ENCODE measurements around the gene CACUL1. TPM values are rescaled to one million over a fixed set of nuclear protein-coding genes. Genes with fewer than 3 reads are reported as not detected.
A peak's percentile ranks its signal among the peaks of the same experiment; 100 is the strongest.

CACUL1 gene
- total RNA-seq, 1 donor from 2014 or later: 34.0 TPM

GRCh38 chr10:118760265-118760664 lies 5.5 kb upstream of the CACUL1 start:
- Mint-ChIP-seq H3K4me3 (ENCODE audit: unreplicated experiment) (no peak overlapping the region), H3K27me3 (ENCODE audit: unreplicated experiment) (peaks cover 19% of the 10 kb centered on the region), H3K9me3 (ENCODE audit: unreplicated experiment) (no peaks in the 10 kb centered on the region), H3K36me3 (ENCODE audit: unreplicated experiment) (no peaks in the 10 kb centered on the region), H3K27ac (ENCODE audit: unreplicated experiment) (no peak overlapping the region), H3K4me1 (ENCODE audit: unreplicated experiment) (peaks cover 5% of the 10 kb centered on the region)
- TF ChIP-seq CTCF (IDR thresholded peaks at IDR 0.05): no peak
- DNase-seq (ENCODE audit: extremely low spot score, unreplicated experiment): peak; percentile 80

DNA sequence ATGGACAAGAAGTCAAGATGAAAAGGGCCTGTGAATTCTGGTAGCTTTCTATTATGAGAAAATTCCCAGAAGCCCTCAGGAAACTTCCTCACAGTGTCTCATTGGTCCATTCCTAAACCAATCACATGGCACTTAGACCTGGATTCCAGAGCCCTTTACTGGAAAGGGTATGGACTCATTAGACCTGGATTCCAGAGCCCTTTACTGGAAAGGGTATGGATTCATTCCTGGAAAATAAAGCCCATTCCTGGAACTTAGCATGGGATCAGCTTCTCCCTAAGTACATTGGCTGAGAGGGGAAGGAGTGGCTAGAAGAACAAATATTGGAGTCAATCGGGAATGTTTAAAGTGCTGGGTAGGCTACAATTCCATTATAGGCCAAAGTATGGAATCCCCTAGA lies 3.7 kb upstream of the CACUL1 start:
- Mint-ChIP-seq H3K27me3 (ENCODE audit: unreplicated experiment) (peaks cover 15% of the 10 kb centered on the region), H3K36me3 (ENCODE audit: unreplicated experiment) (no peaks in the 10 kb centered on the region), H3K4me3 (ENCODE audit: unreplicated experiment) (no peak overlapping the region), H3K9me3 (ENCODE audit: unreplicated experiment) (no peaks in the 10 kb centered on the region), H3K4me1 (ENCODE audit: unreplicated experiment) (peaks cover 5% of the 10 kb centered on the region), H3K27ac (ENCODE audit: unreplicated experiment) (no peak overlapping the region)
- no peak for DNase-seq (ENCODE audit: extremely low spot score, unreplicated experiment)
- TF ChIP-seq CTCF (IDR thresholded peaks at IDR 0.05): no peak

DNA sequence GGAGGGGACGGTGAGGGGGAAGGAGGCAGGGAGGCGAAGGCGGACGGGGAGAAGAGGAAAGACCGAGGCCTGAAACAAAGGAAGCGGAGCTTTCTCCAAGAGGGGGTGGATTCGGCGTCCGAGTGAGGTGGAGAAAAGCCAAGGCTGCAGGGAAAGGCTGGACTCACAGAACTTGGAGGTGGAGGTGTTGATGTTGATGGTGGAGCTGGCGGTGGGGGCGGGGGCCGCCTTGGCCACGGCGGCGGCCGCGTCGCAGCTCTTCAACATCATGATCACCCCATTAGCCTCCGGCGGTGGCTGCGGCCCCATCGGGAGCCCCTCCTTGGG lies 578 bp downstream of the CACUL1 start:
- Mint-ChIP-seq H3K27me3 (ENCODE audit: unreplicated experiment) (peaks cover 8% of the 10 kb centered on the region), H3K4me3 (ENCODE audit: unreplicated experiment) (peak overlapping the region; percentile 95), H3K36me3 (ENCODE audit: unreplicated experiment) (no peaks in the 10 kb centered on the region), H3K4me1 (ENCODE audit: unreplicated experiment) (peaks cover 24% of the 10 kb centered on the region), H3K27ac (ENCODE audit: unreplicated experiment) (peak overlapping the region; percentile 91), H3K9me3 (ENCODE audit: unreplicated experiment) (no peaks in the 10 kb centered on the region)
- TF ChIP-seq CTCF (IDR thresholded peaks at IDR 0.05): no peak
- no peak for DNase-seq (ENCODE audit: extremely low spot score, unreplicated experiment)

GRCh38 chr10:118753331-118754228 lies 1.2 kb downstream of the CACUL1 start:
- no peak for DNase-seq (ENCODE audit: extremely low spot score, unreplicated experiment)
- H3K27me3 Mint-ChIP-seq (ENCODE audit: unreplicated experiment): peaks cover 6% of the 10 kb centered on the region

More at GRCh38 chr10:118753331-118754228, 1.2 kb downstream of the CACUL1 start:
- peak overlapping the region; percentile 91 for H3K27ac Mint-ChIP-seq (ENCODE audit: unreplicated experiment)
- peaks cover 27% of the 10 kb centered on the region for H3K4me1 Mint-ChIP-seq (ENCODE audit: unreplicated experiment)
- peak overlapping the region; percentile 95 for H3K4me3 Mint-ChIP-seq (ENCODE audit: unreplicated experiment)
- TF ChIP-seq CTCF (IDR thresholded peaks at IDR 0.05): no peak
- H3K9me3 Mint-ChIP-seq (ENCODE audit: unreplicated experiment): no peaks in the 10 kb centered on the region
- no peaks in the 10 kb centered on the region for H3K36me3 Mint-ChIP-seq (ENCODE audit: unreplicated experiment)
